Caco-2 (cell line): Measurements from ENCODE around the gene CLEC1B. TPM values are rescaled to one million over a fixed set of nuclear protein-coding genes. Genes with fewer than 3 reads are reported as not detected.
"Not testable (repeated sequence)": the region's sequence is repeated elsewhere in the genome, so short reads cannot be mapped to it uniquely, and the experiment has no call there.

Experiments used
- BruUV-seq: library from RNA; stranded (reverse); fragments of 400-500 nt; replicated peaks from 2 replicates; lab custom pipeline; 2021; lab: Mats Ljungman, UMichigan
- CTCF ChIA-PET: fragments of 300-600 bp; sonication (Branson Sonifier 250); formaldehyde crosslinking; loops from one replicate; lab custom pipeline; 2022; ENCODE audit warnings: antibody characterized with exemption; lab: Charles Lee
- POLR2A ChIA-PET: fragments of 300-600 bp; sonication (Branson Sonifier 250); formaldehyde crosslinking; loops from one replicate; lab custom pipeline; 2022; ENCODE audit warnings: antibody characterized with exemption; lab: Charles Lee
- DNase-seq, 2 experiments: peaks; one replicate each; pipeline versions ENCODE4 v3.0.0 to v3.0.0-alpha.2; 2020 to 2022
- H3K27me3 ChIP-seq: replicated peaks from 2 replicates; pipeline ENCODE4 v1.6.0; 2011; ENCODE audit warnings: low read length; ENCODE audit not compliant: control insufficient read depth, insufficient read depth
- H3K36me3 ChIP-seq: 2 replicates; pipeline ENCODE4 v1.5.1; 2011; ENCODE audit warnings: low read length; ENCODE audit not compliant: control insufficient read depth, insufficient read depth
- H3K4me1 ChIP-seq: fragments of 250-450 bp; sonication (Bioruptor Pico); 2 replicates; pipeline ENCODE4 v1.5.1; 2020; ENCODE audit warnings: mild to moderate bottlenecking
- H3K4me3 ChIP-seq: 2 replicates; pipeline ENCODE4 v1.5.1; 2011; ENCODE audit warnings: low read depth, mild to moderate bottlenecking, control low read depth, low read length
- H3K9me3 ChIP-seq: fragments of 250-450 bp; sonication (Bioruptor Pico); 2 replicates; pipeline ENCODE4 v1.5.1; 2020; ENCODE audit warnings: mild to moderate bottlenecking, moderate library complexity
- H3K27ac Mint-ChIP-seq: one replicate; pipeline ENCODE4 v1.8.0; 2022; ENCODE audit warnings: mixed read lengths; ENCODE audit not compliant: unreplicated experiment
- H3K27me3 Mint-ChIP-seq: one replicate; pipeline ENCODE4 v1.8.0; 2022; ENCODE audit warnings: mixed read lengths; ENCODE audit not compliant: insufficient read depth, unreplicated experiment
- H3K36me3 Mint-ChIP-seq: one replicate; pipeline ENCODE4 v1.8.0; 2022; ENCODE audit warnings: mild to moderate bottlenecking, mixed read lengths; ENCODE audit not compliant: insufficient read depth, unreplicated experiment
- H3K4me1 Mint-ChIP-seq: one replicate; pipeline ENCODE4 v1.8.0; 2022; ENCODE audit warnings: low read depth, mixed read lengths; ENCODE audit not compliant: unreplicated experiment
- H3K4me3 Mint-ChIP-seq: one replicate; pipeline ENCODE4 v1.8.0; 2022; ENCODE audit warnings: mild to moderate bottlenecking, moderate library complexity, mixed read lengths; ENCODE audit not compliant: unreplicated experiment
- H3K9me3 Mint-ChIP-seq: one replicate; pipeline ENCODE4 v1.8.0; 2022; ENCODE audit warnings: mixed read lengths; ENCODE audit not compliant: unreplicated experiment
- CTCF ChIP-seq, 2 experiments: fragments of 200-600 bp in 1 of 2; IDR thresholded peaks; 1 replicate in 1 of 2; 2 replicates in 1 of 2; pipeline versions ENCODE4 v1.5.1 to v1.8.0; 2011 to 2022; ENCODE audit warnings: antibody characterized with exemption in 1 of 2, control low read depth in 1 of 2, inconsistent platforms in 1 of 2, low read depth in 1 of 2, low read length in 1 of 2, mild to moderate bottlenecking in 1 of 2, moderate library complexity in 1 of 2; ENCODE audit not compliant: insufficient read depth in 1 of 2, severe bottlenecking in 1 of 2, unreplicated experiment in 1 of 2
- intact Hi-C: fragments of 100-400 bp; cut with micrococcal nuclease; formaldehyde crosslinking; loops from one replicate; pipeline ENCODE4 v1.10.0; 2022; ENCODE audit not compliant: unreplicated experiment
- total RNA-seq: library from RNA; stranded (reverse); gene quantifications from 2 replicates; pipeline ENCODE4 v1.2.3, GENCODE V29; 2022

CLEC1B gene
- total RNA-seq, 1 experiment from 2014 or later: not detected

GRCh38 chr12:9975614-9976013 lies 23.3 kb downstream of the CLEC1B start:
- no peaks in the 10 kb centered on the region for H3K36me3 ChIP-seq
- H3K4me3 Mint-ChIP-seq: no peak overlapping the region
- peaks cover 11% of the 10 kb centered on the region for H3K27me3 Mint-ChIP-seq
- H3K4me3 ChIP-seq: no peak overlapping the region
- ChIA-PET CTCF (no interaction called here), POLR2A (no interaction called here)
- BruUV-seq: no TSS peak
- no peak for DNase-seq
- H3K4me1 ChIP-seq: no peaks in the 10 kb centered on the region
- no peak overlapping the region for H3K27ac Mint-ChIP-seq
- no peaks in the 10 kb centered on the region for H3K4me1 Mint-ChIP-seq
- no peaks in the 10 kb centered on the region; the same call in 1 of the 2 replicates for H3K27me3 ChIP-seq
- intact Hi-C loops: no loop called here
- H3K9me3 Mint-ChIP-seq: peaks cover 13% of the 10 kb centered on the region
- no peak for TF ChIP-seq CTCF (IDR thresholded peaks at IDR 0.05; ENCODE audit: insufficient read depth in 1 of 2, low read depth in 1 of 2, low read length in 1 of 2, severe bottlenecking in 1 of 2, unreplicated experiment in 1 of 2)
- peaks cover 12% of the 10 kb centered on the region; the same call in 1 of the 2 replicates for H3K9me3 ChIP-seq
- no peaks in the 10 kb centered on the region for H3K36me3 Mint-ChIP-seq

- peaks cover 12% of the 10 kb centered on the region; the same call in 1 of the 2 replicates for H3K9me3 ChIP-seq
- intact Hi-C loops, DNase-seq, H3K27ac Mint-ChIP-seq, H3K4me3 ChIP-seq, H3K36me3 Mint-ChIP-seq, H3K36me3 ChIP-seq, CTCF ChIA-PET, BruUV-seq, H3K4me3 Mint-ChIP-seq, H3K27me3 ChIP-seq, H3K4me1 Mint-ChIP-seq, H3K4me1 ChIP-seq, POLR2A ChIA-PET: not testable (repeated sequence)
- peaks cover 13% of the 10 kb centered on the region for H3K9me3 Mint-ChIP-seq
- H3K27me3 Mint-ChIP-seq: peaks cover 11% of the 10 kb centered on the region
Observed at GRCh38 chr12:9974731-9975130, 24.2 kb downstream of the CLEC1B start.

- no peak for TF ChIP-seq CTCF (IDR thresholded peaks at IDR 0.05; ENCODE audit: insufficient read depth in 1 of 2, low read depth in 1 of 2, low read length in 1 of 2, severe bottlenecking in 1 of 2, unreplicated experiment in 1 of 2)
- H3K4me1 Mint-ChIP-seq: no peaks in the 10 kb centered on the region
Observed at GRCh38 chr12:9973949-9974348, 25.0 kb downstream of the CLEC1B start.

More at GRCh38 chr12:9973949-9974348, 25.0 kb downstream of the CLEC1B start:
- Histone ChIP-seq H3K9me3 (peaks cover 12% of the 10 kb centered on the region; the same call in 1 of the 2 replicates), H3K27me3 (no peaks in the 10 kb centered on the region; the same call in 1 of the 2 replicates), H3K4me1 (no peaks in the 10 kb centered on the region), H3K4me3 (no peak overlapping the region), H3K36me3 (no peaks in the 10 kb centered on the region)
- ChIA-PET POLR2A (no interaction called here), CTCF (no interaction called here)
- Mint-ChIP-seq H3K9me3 (peaks cover 13% of the 10 kb centered on the region), H3K4me3 (no peak overlapping the region), H3K27me3 (peaks cover 11% of the 10 kb centered on the region), H3K36me3 (no peaks in the 10 kb centered on the region), H3K27ac (no peak overlapping the region)
- BruUV-seq: no TSS peak
- intact Hi-C loops: no loop called here
- DNase-seq: no peak
